HEK293T (cell line): ENCODE data around the gene COL4A5.

ENCODE experiments used
- CTCF ChIA-PET: fragments of 350-600 bp; formaldehyde crosslinking; extraction: SDS; loops from one replicate; lab custom pipeline; 2021; ENCODE audit warnings: antibody characterized with exemption, inconsistent platforms; lab: Yijun Ruan, JAX
- POLR2A ChIA-PET: fragments of 350-600 bp; formaldehyde crosslinking; extraction: SDS; loops from one replicate; lab custom pipeline; 2020; ENCODE audit warnings: antibody characterized with exemption, inconsistent platforms; lab: Yijun Ruan, JAX
- DNase-seq: peaks from one replicate; pipeline ENCODE4 v3.0.0; 2012; ENCODE audit warnings: mixed read lengths; ENCODE audit errors: extremely low spot score
- ARNT ChIP-seq: fragments of 450-650 bp; IDR thresholded peaks from 2 replicates; pipeline ENCODE4 v1.6.1; 2017; ENCODE audit warnings: mild to moderate bottlenecking
- BHLHE40 ChIP-seq: fragments of 450-650 bp; IDR thresholded peaks from 2 replicates; pipeline ENCODE4 v1.6.1; 2016; ENCODE audit warnings: mild to moderate bottlenecking, moderate library complexity, borderline replicate concordance
- CTBP1 ChIP-seq: fragments of 450-650 bp; IDR thresholded peaks from 2 replicates; pipeline ENCODE4 v1.6.1; 2016; ENCODE audit warnings: borderline replicate concordance
- ELF4 ChIP-seq: fragments of 450-650 bp; IDR thresholded peaks from 2 replicates; pipeline ENCODE4 v1.6.1; 2017; ENCODE audit warnings: antibody characterized with exemption
- FOXA1 ChIP-seq: fragments of 450-650 bp; IDR thresholded peaks from 2 replicates; pipeline ENCODE4 v1.6.1; 2016; ENCODE audit warnings: mild to moderate bottlenecking
- FOXK2 ChIP-seq: fragments of 450-650 bp; IDR thresholded peaks from 2 replicates; pipeline ENCODE4 v1.6.1; 2016; ENCODE audit warnings: mild to moderate bottlenecking
- FOXM1 ChIP-seq: fragments of 450-650 bp; IDR thresholded peaks from 2 replicates; pipeline ENCODE4 v1.6.1; 2017; ENCODE audit warnings: mild to moderate bottlenecking, borderline replicate concordance
- HDGF ChIP-seq: fragments of 450-650 bp; IDR thresholded peaks from 2 replicates; pipeline ENCODE4 v1.6.1; 2017; ENCODE audit warnings: antibody characterized with exemption, borderline replicate concordance
- L3MBTL2 ChIP-seq: fragments of 450-650 bp; conservative IDR thresholded peaks from 2 replicates; pipeline ENCODE4 v1.6.1; 2016; ENCODE audit warnings: mild to moderate bottlenecking
- LEF1 ChIP-seq: fragments of 450-650 bp; IDR thresholded peaks from 2 replicates; pipeline ENCODE4 v1.6.1; 2017; ENCODE audit warnings: mild to moderate bottlenecking, borderline replicate concordance
- NFRKB ChIP-seq: fragments of 450-650 bp; IDR thresholded peaks from 2 replicates; pipeline ENCODE4 v1.6.1; 2016; ENCODE audit warnings: mild to moderate bottlenecking, moderate library complexity
- PKNOX1 ChIP-seq: fragments of 450-650 bp; IDR thresholded peaks from 2 replicates; pipeline ENCODE4 v1.6.1; 2016
- SP1 ChIP-seq: fragments of 450-650 bp; IDR thresholded peaks from 2 replicates; pipeline ENCODE4 v1.6.1; 2017
- SUZ12 ChIP-seq: fragments of 450-650 bp; IDR thresholded peaks from 2 replicates; pipeline ENCODE4 v1.6.1; 2016; ENCODE audit warnings: mild to moderate bottlenecking
- TARDBP ChIP-seq: fragments of 450-650 bp; IDR thresholded peaks from 2 replicates; pipeline ENCODE4 v1.6.1; 2016
- ZNF384 ChIP-seq: fragments of 450-650 bp; IDR thresholded peaks from 2 replicates; pipeline ENCODE4 v1.6.1; 2016

The COL4A5 gene

GRCh38 chrX:108732630-108733321 is 293.1 kb downstream of the COL4A5 start:
- DNase-seq, result peak; percentile 29
- ChIA-PET CTCF (interaction anchor here (1.4 kb wide), 1 partner anchor 33 kb away, joined by 4 read pairs; no protein-coding TSS in a partner anchor), POLR2A (interaction anchor here (0.8 kb wide), 1 partner anchor 19 kb away, joined by 3 read pairs; no protein-coding TSS in a partner anchor)
- TF ChIP-seq FOXK2 (no peak), ARNT (no peak), PKNOX1 (no peak), BHLHE40 (no peak), FOXM1 (no peak), CTBP1 (no peak), TARDBP (no peak), ELF4 (no peak; the same call in 1 of the 2 replicates), FOXA1 (no peak), HDGF (no peak), L3MBTL2 (no peak), NFRKB (no peak), ZNF384 (no peak), SUZ12 (no peak), SP1 (no peak), LEF1 (no peak)

GRCh38 chrX:108734426-108734825 is 294.8 kb downstream of the COL4A5 start:
- DNase-seq, result no peak
- ChIA-PET CTCF (interaction anchor here (1.1 kb wide), 1 partner anchor 35 kb away, joined by 6 read pairs; no protein-coding TSS in a partner anchor), POLR2A (interaction anchor here (0.6 to 0.9 kb wide), 2 partner anchors 49 to 650 kb away, joined by 3 to 4 read pairs; no protein-coding TSS in a partner anchor)
- no peak for TF ChIP-seq FOXA1
- no peak for TF ChIP-seq ZNF384
- no peak for TF ChIP-seq HDGF
- no peak for TF ChIP-seq SUZ12

- CTCF ChIA-PET, result interaction anchor here (0.6 to 1.1 kb wide), 3 partner anchors 9 to 358 kb away, joined by 6 to 7 read pairs (median 6); no protein-coding TSS in a partner anchor
- DNase-seq, result peak; percentile 28
- POLR2A ChIA-PET, result interaction anchor here (0.9 to 2.1 kb wide), 2 partner anchors 9 to 649 kb away, joined by 3 to 10 read pairs; no protein-coding TSS in a partner anchor
- TF ChIP-seq ELF4 (no peak), BHLHE40 (no peak), FOXM1 (no peak), LEF1 (no peak), NFRKB (no peak), CTBP1 (no peak), SUZ12 (0 out of 2 replicates have a peak, but pooled peaks have one; percentile 44)
Observed at GRCh38 chrX:108735091-108735678, 295.5 kb downstream of the COL4A5 start.

GRCh38 chrX:108735679-108736508 is 296.3 kb downstream of the COL4A5 start:
- CTCF ChIA-PET, result interaction anchor here (0.9 to 1.1 kb wide), 2 partner anchors 10 to 37 kb away, joined by 6 to 7 read pairs; no protein-coding TSS in a partner anchor
- TF ChIP-seq ELF4 (peak; percentile 50; the same call in 1 of the 2 replicates), LEF1 (no peak)
- no peak for DNase-seq
- POLR2A ChIA-PET, result interaction anchor here (1.4 to 2.1 kb wide), 2 partner anchors 10 to 15 kb away, joined by 5 to 10 read pairs; no protein-coding TSS in a partner anchor

- DNase-seq, result peak; percentile 66
- CTCF ChIA-PET, result no interaction called here
Observed at GRCh38 chrX:108736509-108737479, 297.2 kb downstream of the COL4A5 start, which contains the start of gene IRS4. Gene IRS4, minus strand, starts transcription at chrX:108736563.

More at GRCh38 chrX:108736509-108737479, 297.2 kb downstream of the COL4A5 start, which contains the start of gene IRS4:
- TF ChIP-seq SUZ12 (no peak), L3MBTL2 (peak; percentile 77), ARNT (no peak), PKNOX1 (peak; percentile 93)
- POLR2A ChIA-PET, result interaction anchor here (1.4 to 2.1 kb wide), 2 partner anchors 11 to 16 kb away, joined by 5 to 10 read pairs; no protein-coding TSS in a partner anchor
